Neural crest cell (in vitro differentiated cells): ENCODE measurements around the gene ASIC2. TPM values are rescaled to one million over a fixed set of nuclear protein-coding genes. Genes with fewer than 3 reads are reported as not detected.

Source experiments
- DNase-seq: peaks from one replicate; pipeline ENCODE4 v3.0.0; 2021; ENCODE audit warnings: low read depth, mixed read lengths, low spot score
- H3K27ac Mint-ChIP-seq: one replicate; pipeline ENCODE4 v1.8.0; 2021; ENCODE audit warnings: mild to moderate bottlenecking, mixed read lengths; ENCODE audit not compliant: unreplicated experiment
- H3K27me3 Mint-ChIP-seq: 2 replicates; pipeline ENCODE4 v1.8.0; 2021; ENCODE audit warnings: low read depth, mild to moderate bottlenecking, mixed read lengths
- H3K36me3 Mint-ChIP-seq: 2 replicates; pipeline ENCODE4 v1.8.0; 2021; ENCODE audit warnings: low read depth, mild to moderate bottlenecking, mixed read lengths
- H3K4me1 Mint-ChIP-seq: 2 replicates; pipeline ENCODE4 v1.8.0; 2021; ENCODE audit warnings: mixed read lengths
- H3K4me3 Mint-ChIP-seq: one replicate; pipeline ENCODE4 v1.8.0; 2021; ENCODE audit warnings: mild to moderate bottlenecking, mixed read lengths
- H3K9me3 Mint-ChIP-seq: 2 replicates; pipeline ENCODE4 v1.8.0; 2021; ENCODE audit warnings: mixed read lengths
- CTCF ChIP-seq: fragments of 200-600 bp; sonication (generic); conservative IDR thresholded peaks from 2 replicates; pipeline ENCODE4 v1.5.0; 2021; ENCODE audit warnings: antibody characterized with exemption, mild to moderate bottlenecking
- total RNA-seq: library from RNA; stranded (reverse); gene quantifications from 2 replicates; pipeline ENCODE4 v1.2.1, GENCODE V29; 2021

ASIC2 gene
- total RNA-seq, 1 donor from 2014 or later: 0.12 TPM

GRCh38 chr17:33225994-33226393, 67.1 kb downstream of the ASIC2 start:
- TF ChIP-seq CTCF: no peak
- Mint-ChIP-seq H3K27ac (no peak overlapping the region), H3K4me1 (no peaks in the 10 kb centered on the region), H3K36me3 (no peaks in the 10 kb centered on the region), H3K4me3 (no peak overlapping the region), H3K27me3 (peaks cover 18% of the 10 kb centered on the region), H3K9me3 (no peaks in the 10 kb centered on the region)
- DNase-seq: no peak

- H3K4me1 Mint-ChIP-seq: no peaks in the 10 kb centered on the region
- H3K4me3 Mint-ChIP-seq: no peak overlapping the region
- no peak for TF ChIP-seq CTCF
- peaks cover 19% of the 10 kb centered on the region for H3K27me3 Mint-ChIP-seq
- no peaks in the 10 kb centered on the region for H3K36me3 Mint-ChIP-seq
- no peak overlapping the region for H3K27ac Mint-ChIP-seq
- no peak for DNase-seq
- no peaks in the 10 kb centered on the region for H3K9me3 Mint-ChIP-seq
These were observed 67.6 kb downstream of the ASIC2 start for GRCh38 chr17:33225509-33225908.

- no peak overlapping the region for H3K27ac Mint-ChIP-seq
- DNase-seq: no peak
- no peak for TF ChIP-seq CTCF
- H3K9me3 Mint-ChIP-seq: no peaks in the 10 kb centered on the region
- H3K4me3 Mint-ChIP-seq: no peak overlapping the region
- no peaks in the 10 kb centered on the region for H3K4me1 Mint-ChIP-seq
- H3K27me3 Mint-ChIP-seq: peaks cover 45% of the 10 kb centered on the region
- H3K36me3 Mint-ChIP-seq: no peaks in the 10 kb centered on the region
These were observed 73.1 kb downstream of the ASIC2 start for GRCh38 chr17:33220036-33220435.

GRCh38 chr17:33218698-33219601, 74.1 kb downstream of the ASIC2 start:
- no peaks in the 10 kb centered on the region for H3K36me3 Mint-ChIP-seq
- no peak overlapping the region for H3K27ac Mint-ChIP-seq
- no peaks in the 10 kb centered on the region for H3K4me1 Mint-ChIP-seq
- peaks cover 50% of the 10 kb centered on the region for H3K27me3 Mint-ChIP-seq
- DNase-seq: no peak
- no peaks in the 10 kb centered on the region for H3K9me3 Mint-ChIP-seq
- TF ChIP-seq CTCF: no peak
- H3K4me3 Mint-ChIP-seq: no peak overlapping the region

GRCh38 chr17:33217891-33218290, 75.2 kb downstream of the ASIC2 start:
- no peak for TF ChIP-seq CTCF
- H3K4me1 Mint-ChIP-seq: no peaks in the 10 kb centered on the region
- H3K36me3 Mint-ChIP-seq: no peaks in the 10 kb centered on the region
- H3K27ac Mint-ChIP-seq: no peak overlapping the region
- no peak overlapping the region for H3K4me3 Mint-ChIP-seq
- H3K27me3 Mint-ChIP-seq: peaks cover 57% of the 10 kb centered on the region
- DNase-seq: no peak
- no peaks in the 10 kb centered on the region for H3K9me3 Mint-ChIP-seq
